DOHH2 (cell line): ENCODE results near the gene SCN2B.

Source experiments
- EZH2phosphoT487 ChIP-seq: fragments of 200-600 bp; sonication (generic); IDR thresholded peaks from 2 replicates; pipeline ENCODE4 v1.6.1; 2017; ENCODE audit warnings: borderline replicate concordance, mild to moderate bottlenecking, antibody characterized with exemption, low read length, moderate library complexity, mixed read lengths
- TF ChIP-seq, protein P1 (sequence below): fragments of 200-600 bp; sonication (generic); IDR thresholded peaks from one replicate; pipeline ENCODE4 v1.5.1; 2014; ENCODE audit warnings: antibody characterized with exemption, mild to moderate bottlenecking, low read depth, low read length; ENCODE audit not compliant: poor library complexity, severe bottlenecking

DNA sequence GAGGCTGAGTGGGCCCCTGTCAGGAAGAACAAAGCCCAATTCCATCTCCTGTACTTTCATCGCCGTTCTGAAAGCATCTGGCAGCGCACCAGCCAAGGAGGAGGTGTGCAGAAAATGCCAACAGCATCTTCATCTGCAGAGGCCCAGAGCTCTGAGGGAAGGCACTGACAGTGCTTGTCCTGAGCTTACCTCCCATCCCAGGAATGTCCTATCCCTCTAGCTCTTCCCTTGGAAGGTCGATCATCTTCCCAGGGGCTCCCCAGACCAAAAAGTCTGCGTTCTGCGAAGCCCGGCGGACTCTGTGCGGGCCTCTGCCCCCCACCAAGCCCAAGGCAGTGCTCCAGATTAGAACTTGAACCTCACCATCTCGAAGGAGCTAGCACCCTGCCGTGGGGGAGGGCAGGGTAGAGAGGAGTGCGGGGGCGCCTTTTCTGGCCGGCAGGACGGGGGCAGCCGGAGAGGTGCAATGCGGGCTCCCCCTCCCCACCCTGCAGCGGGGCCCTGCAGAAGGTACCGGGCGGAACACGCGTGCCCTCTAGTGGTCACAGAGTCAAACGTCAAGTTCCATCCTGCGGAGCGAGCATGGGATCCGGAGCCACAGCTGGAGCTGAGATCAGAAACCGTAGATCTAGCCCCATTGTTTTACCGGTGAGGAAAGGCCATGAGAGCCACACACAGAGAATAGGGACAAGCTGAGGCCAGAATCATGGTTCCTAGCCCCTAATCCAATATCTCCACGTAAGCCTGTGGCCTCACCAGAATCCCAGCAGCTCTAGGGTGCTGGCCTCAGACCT, 5.0 kb downstream of the SCN2B start:
- TF ChIP-seq, protein P1, sequence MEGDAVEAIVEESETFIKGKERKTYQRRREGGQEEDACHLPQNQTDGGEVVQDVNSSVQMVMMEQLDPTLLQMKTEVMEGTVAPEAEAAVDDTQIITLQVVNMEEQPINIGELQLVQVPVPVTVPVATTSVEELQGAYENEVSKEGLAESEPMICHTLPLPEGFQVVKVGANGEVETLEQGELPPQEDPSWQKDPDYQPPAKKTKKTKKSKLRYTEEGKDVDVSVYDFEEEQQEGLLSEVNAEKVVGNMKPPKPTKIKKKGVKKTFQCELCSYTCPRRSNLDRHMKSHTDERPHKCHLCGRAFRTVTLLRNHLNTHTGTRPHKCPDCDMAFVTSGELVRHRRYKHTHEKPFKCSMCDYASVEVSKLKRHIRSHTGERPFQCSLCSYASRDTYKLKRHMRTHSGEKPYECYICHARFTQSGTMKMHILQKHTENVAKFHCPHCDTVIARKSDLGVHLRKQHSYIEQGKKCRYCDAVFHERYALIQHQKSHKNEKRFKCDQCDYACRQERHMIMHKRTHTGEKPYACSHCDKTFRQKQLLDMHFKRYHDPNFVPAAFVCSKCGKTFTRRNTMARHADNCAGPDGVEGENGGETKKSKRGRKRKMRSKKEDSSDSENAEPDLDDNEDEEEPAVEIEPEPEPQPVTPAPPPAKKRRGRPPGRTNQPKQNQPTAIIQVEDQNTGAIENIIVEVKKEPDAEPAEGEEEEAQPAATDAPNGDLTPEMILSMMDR: peak; percentile 94
- TF ChIP-seq EZH2phosphoT487: no peak
